H1 (cell line): Measurements from ENCODE around the gene CDKN1B.

Source experiments
- FOSL1 ChIP-seq: IDR thresholded peaks from 2 replicates; pipeline ENCODE4 v1.6.1; 2011; ENCODE audit warnings: mild to moderate bottlenecking, low read depth, low read length, moderate library complexity; ENCODE audit not compliant: insufficient read depth
- POLR2A ChIP-seq, 2 experiments: IDR thresholded peaks; 1 replicate in 1 of 2; 2 replicates in 1 of 2; pipeline ENCODE4 v1.6.1; 2011; ENCODE audit warnings: low read depth in 2 of 2, low read length in 2 of 2, mild to moderate bottlenecking in 2 of 2; ENCODE audit errors: control extremely low read depth in 1 of 2
- TF ChIP-seq, protein P1 (sequence below): IDR thresholded peaks from 2 replicates; pipeline ENCODE4 v1.6.1; 2011; ENCODE audit warnings: low read length, improper control_type of control experiment

GRCh38 chr12:12676605-12677004, 40.6 kb upstream of the CDKN1B start:
- TF ChIP-seq POLR2A (IDR thresholded peaks at IDR 0.05; ENCODE audit: control extremely low read depth in 1 of 2, low read depth in 2 of 2, low read length in 2 of 2) (no peak), FOSL1 (no peak)
- TF ChIP-seq, protein P1, sequence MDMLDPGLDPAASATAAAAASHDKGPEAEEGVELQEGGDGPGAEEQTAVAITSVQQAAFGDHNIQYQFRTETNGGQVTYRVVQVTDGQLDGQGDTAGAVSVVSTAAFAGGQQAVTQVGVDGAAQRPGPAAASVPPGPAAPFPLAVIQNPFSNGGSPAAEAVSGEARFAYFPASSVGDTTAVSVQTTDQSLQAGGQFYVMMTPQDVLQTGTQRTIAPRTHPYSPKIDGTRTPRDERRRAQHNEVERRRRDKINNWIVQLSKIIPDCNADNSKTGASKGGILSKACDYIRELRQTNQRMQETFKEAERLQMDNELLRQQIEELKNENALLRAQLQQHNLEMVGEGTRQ: no peak
